ENCODE results near the gene ACSF2. TPM values are rescaled to one million over a fixed set of nuclear protein-coding genes. Genes with fewer than 3 reads are reported as not detected.
A peak's percentile ranks its signal among the peaks of the same experiment; 100 is the strongest.

ACSF2 gene
- total and polyA plus RNA-seq, 2 of the 13 experiments (the other 11 are each of a cell fraction or from before 2014, with no cell fraction given) = 87.3 to 109 TPM

GRCh38 chr17:50514936-50515702, 89.1 kb downstream of the ACSF2 start (continued):
- TF ChIP-seq HDAC2 (CRISPR knock-in tag; IDR thresholded peaks at IDR 0.05) (0 out of 2 replicates have a peak, but pooled peaks have one; percentile 0), SP1 (IDR thresholded peaks at IDR 0.05) (no peak), SP1 (CRISPR knock-in tag; IDR thresholded peaks at IDR 0.05) (no peak), HHEX (CRISPR knock-in tag; IDR thresholded peaks at IDR 0.05) (no peak), ZNF382 (CRISPR knock-in tag; IDR thresholded peaks at IDR 0.05; ENCODE audit: borderline replicate concordance) (no peak), ZNF136 (CRISPR knock-in tag; IDR thresholded peaks at IDR 0.05; ENCODE audit: low read depth) (no peak), CHD4 (IDR thresholded peaks at IDR 0.05; ENCODE audit: borderline replicate concordance, low read length) (no peak), ZNF484 (CRISPR knock-in tag; IDR thresholded peaks at IDR 0.05; ENCODE audit: borderline replicate concordance, low read depth) (no peak), REL (CRISPR knock-in tag; conservative IDR thresholded peaks at IDR 0.05) (no peak), ZNF292 (CRISPR knock-in tag; IDR thresholded peaks at IDR 0.05; ENCODE audit: borderline replicate concordance, low read depth) (0 out of 2 replicates have a peak, but pooled peaks have one; percentile 3), ZKSCAN5 (CRISPR knock-in tag; IDR thresholded peaks at IDR 0.05) (no peak), ZNF318 (CRISPR knock-in tag; IDR thresholded peaks at IDR 0.05) (no peak), SALL1 (CRISPR knock-in tag; IDR thresholded peaks at IDR 0.05) (no peak)
- TF ChIP-seq, protein P1, sequence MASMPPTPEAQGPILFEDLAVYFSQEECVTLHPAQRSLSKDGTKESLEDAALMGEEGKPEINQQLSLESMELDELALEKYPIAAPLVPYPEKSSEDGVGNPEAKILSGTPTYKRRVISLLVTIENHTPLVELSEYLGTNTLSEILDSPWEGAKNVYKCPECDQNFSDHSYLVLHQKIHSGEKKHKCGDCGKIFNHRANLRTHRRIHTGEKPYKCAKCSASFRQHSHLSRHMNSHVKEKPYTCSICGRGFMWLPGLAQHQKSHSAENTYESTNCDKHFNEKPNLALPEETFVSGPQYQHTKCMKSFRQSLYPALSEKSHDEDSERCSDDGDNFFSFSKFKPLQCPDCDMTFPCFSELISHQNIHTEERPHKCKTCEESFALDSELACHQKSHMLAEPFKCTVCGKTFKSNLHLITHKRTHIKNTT (CRISPR knock-in tag; IDR thresholded peaks at IDR 0.05) = no peak

All from HepG2 (cell line).